ENCODE data around the gene BTBD17.
A peak's percentile ranks its signal among the peaks of the same experiment; 100 is the strongest.
"Not testable (repeated sequence)": the region's sequence is repeated elsewhere in the genome, so short reads cannot be mapped to it uniquely, and the experiment has no call there.

Gene BTBD17, protein sequence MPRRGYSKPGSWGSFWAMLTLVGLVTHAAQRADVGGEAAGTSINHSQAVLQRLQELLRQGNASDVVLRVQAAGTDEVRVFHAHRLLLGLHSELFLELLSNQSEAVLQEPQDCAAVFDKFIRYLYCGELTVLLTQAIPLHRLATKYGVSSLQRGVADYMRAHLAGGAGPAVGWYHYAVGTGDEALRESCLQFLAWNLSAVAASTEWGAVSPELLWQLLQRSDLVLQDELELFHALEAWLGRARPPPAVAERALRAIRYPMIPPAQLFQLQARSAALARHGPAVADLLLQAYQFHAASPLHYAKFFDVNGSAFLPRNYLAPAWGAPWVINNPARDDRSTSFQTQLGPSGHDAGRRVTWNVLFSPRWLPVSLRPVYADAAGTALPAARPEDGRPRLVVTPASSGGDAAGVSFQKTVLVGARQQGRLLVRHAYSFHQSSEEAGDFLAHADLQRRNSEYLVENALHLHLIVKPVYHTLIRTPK

DNA sequence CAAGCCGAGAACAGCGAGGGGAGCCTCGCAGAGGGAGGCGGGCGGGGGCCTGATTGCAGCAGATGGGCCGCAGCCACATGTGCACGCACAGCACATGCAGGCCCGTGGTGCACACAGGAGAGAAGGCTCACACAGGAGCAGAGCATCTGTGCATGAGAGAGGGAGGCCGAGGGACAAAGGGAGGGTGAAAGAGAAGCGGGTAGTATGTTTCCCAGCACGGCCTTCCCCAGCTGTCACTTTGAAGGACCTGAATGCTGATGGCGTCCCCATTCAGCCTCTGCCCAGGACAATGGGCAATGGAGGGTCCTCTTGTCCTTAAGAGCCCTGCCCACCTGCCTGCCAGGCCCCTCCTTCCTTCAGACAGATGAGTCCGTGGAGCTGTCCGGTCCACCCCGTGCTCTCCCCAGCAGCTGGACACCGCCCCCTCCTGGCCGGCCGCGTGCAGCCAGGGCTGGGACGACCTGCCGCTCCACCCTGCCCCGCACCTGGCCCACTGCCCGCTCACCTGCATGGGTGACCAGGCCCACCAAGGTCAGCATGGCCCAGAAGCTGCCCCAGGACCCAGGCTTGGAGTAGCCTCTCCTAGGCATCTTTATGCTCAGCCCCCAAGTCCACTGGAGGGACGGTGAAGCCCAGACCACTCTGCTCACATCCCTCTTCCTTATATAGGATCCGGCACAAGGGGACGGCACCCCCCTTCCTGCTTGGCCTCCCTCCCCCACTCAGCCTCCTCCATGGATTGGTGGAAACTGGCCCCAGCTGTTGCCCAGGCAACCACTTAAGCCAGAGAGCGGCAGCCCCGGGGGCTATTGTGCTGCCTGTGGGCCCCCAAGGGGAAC is at the start of gene BTBD17:
BTBD17 (minus strand) TSS at position 639 of the 839 bp plus-strand sequence; CDS start at position 590, 49 bp downstream.
- peak in 1 of 2 experiments; percentile 12 for DNase-seq

DNA sequence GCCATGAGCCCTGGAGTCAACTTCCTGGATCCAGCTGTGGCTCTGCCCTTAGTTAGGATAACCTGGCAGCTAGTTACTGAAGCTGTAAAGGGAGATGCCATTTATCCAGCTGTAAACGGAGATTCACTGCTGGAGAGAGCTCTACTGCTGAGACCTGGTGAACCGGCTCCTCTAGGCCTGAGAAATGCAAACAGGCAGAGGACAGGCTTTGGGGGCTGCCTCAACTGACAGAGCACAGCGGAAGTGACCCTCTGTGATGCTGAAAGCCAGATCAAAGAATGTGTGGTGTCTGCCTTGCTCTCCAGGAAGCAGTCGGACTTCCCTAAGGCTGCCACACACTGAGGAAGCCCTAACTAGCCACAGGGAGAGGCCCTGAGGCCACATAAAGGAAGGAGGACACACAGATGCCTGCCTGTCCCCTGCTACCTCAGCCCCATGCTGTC is 48.4 kb upstream of the BTBD17 start:
- DNase-seq = no peak

DNA sequence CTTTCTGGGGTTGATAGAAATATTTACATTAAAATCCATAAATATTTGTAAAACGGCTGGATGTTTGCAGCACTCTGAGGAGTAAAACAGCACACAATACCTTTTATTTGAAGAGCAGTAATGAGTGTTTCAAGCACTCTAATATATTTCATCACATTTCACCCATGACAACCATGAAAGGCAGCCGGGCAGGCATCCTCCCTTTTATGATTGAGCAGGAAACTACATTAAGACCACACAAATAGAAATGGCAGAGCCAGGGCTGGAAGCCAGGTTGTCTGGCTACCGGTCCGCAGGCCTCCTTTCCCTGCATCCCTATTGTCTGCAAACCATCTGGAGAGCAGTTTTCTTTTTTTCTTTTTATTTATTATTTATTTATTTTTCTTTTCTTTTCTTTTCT is 47.1 kb upstream of the BTBD17 start:
- DNase-seq = no peak

DNA sequence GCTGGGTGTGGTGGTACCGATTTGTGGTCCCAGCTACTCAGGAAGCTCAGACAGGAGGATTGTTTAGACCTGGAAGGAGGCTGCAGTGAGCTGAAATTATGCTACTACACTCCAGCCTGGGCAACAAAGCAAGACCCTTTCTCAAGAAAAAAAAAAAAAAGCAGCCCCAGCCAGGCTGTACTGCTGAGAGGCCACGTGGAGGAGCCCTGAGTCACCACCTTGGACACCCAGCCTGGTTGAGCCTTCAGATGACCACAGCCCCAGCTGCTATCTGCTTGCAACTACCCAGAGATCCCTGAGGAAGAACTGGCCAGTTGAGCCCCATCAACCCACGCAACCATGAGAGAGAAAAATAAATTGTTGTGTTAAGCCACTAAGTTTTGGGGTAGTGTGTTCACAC is 46.6 kb upstream of the BTBD17 start:
- peak in 1 of 2 experiments; percentile 10 for DNase-seq

DNA sequence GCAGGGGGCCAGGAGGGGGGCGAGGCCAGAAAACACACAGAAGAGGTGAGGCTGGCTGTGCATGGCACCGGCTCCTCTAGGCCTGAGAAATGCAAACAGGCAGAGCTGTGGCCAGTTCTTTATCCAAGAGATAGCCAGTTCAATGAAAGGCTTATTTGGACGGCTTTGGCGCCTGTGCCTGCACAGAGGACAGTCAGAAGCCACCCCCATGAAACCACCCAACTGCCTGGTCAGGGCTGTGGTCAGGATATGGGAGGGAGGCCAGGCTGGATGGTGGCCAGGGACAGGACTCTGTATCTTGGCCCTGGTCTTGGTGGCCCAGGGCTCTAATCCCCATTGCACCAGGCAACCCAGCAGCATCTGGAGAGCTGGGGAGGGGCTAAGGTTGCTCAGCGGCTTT is 45.7 kb upstream of the BTBD17 start:
- no peak for DNase-seq

DNA sequence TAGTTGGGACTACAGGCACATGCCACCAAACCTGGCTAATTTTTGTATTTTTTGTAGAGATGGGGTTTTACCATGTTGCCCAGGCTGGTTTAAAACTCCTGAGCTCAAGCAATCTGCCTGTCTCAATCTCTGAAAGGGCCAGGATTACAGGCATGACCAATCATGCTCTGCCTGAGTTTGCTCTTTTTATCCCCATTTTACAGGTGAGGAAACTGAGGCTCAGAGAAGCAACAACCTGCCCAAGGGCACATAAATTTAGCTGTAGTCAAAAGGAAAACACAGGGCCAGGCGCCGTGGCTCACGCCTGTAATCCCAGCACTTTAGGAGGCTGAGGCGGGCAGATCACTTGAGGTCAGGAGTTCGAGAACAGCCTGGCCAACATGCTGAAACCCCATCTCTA is 43.6 kb upstream of the BTBD17 start:
- DNase-seq = not testable (repeated sequence)

DNA sequence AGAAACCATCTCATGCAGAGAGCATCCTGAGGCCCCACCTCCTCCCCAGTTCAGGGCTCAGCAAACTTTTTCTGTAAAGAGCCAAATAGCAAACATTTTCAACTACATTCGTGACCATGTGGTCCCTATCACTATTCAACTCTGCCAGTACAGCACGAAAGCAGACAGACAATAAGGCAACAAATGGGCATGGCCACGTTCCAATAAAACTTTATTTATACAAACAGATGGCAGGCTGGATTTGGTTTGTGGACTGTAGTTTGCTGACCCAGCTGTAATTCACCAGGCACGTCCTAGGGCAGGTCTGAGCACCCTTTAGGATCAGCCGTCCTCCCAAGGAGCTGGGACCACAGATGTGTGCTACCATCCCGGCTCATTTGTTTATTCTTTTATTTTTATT is 43.1 kb upstream of the BTBD17 start:
- DNase-seq = no peak

DNA sequence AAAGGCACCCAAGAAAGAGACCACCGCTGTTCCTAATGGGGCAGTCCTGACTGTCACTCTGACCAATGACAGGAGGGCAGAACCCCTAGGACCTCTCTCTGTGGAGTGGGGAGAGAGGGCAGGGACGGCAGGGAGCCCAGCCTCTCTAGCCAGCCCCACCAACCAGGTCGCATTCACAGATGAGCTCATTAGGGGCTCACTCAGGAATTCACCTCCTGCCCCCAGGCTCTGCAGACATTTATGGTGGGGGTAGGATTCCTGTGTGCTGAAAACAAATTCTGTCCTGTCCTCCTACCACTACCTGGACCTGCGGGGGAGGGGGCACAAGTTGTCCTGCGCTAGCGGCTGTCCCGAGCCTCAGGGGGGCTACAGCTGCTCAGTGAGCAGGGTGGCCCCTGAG is 42.5 kb upstream of the BTBD17 start:
- no peak for DNase-seq

DNA sequence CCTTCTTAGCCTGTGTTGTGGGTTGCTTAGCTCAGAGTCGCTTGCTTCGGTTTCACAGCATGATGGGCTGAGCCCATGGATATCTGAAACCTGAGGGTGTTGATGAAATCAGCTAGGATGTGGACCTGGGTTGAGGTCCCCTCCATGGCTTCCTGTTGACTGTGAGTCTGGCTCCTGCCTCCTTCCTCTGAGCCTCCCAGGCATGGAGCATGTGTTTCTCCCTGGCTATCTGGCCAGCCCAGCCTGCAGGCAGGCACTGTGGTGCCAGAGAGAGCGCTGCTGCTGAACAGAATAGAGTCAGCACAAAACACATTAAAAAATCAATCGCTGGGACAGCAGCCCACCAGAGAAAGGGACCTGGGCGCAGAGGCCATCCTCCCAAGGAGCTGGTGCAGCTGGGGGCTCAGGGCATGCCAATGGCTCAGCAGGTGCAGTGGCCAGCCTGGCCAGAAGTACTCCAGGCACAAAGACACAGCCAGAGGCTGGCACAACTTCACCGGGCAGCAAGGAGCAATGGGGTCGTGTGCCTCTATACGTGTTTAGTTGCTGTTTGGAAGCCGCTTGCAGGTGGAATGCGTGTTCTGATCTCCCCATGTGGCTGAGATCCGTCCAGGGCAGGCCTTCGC is 42.0 kb upstream of the BTBD17 start:
- no peak for DNase-seq

DNA sequence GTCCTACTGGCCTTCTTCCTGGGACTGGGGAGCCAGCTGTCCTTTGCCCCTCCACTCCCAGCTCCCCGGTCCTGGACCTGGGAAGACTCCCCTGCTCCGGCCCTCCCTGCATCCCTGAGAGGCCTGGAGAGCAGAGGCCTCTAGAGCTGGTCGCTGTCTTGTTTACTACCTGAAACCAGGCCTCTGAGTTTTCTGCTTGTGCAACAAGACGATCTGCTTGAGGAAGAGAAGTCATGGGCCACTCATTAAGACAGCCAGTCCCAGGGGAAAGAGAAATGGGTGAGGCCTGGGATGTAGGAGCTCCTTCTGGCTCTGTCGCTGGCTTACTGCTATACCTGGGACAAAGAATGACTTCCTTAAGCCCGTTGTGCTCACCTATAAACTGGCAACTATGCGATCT is 40.4 kb upstream of the BTBD17 start:
- DNase-seq = no peak

DNA sequence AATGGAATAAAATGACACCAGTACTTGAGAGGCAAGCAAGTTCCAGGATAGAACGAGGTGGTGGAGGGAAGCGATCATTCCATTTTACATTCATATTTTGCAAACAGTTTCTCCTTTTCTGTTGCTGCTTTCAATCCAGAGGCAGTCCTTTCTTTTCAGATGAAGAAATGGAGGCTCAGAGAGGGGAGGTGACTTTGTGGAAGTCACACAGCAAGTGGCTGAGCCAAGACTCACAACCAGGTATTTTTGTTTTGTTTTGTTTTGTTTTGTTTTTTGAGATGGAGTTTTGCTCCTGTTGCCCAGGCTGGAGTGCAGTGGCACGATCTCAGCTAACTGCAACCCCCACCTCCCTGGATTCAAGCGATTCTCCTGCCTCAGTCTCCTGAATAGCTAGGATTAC is 34.9 kb upstream of the BTBD17 start:
- DNase-seq = no peak

DNA sequence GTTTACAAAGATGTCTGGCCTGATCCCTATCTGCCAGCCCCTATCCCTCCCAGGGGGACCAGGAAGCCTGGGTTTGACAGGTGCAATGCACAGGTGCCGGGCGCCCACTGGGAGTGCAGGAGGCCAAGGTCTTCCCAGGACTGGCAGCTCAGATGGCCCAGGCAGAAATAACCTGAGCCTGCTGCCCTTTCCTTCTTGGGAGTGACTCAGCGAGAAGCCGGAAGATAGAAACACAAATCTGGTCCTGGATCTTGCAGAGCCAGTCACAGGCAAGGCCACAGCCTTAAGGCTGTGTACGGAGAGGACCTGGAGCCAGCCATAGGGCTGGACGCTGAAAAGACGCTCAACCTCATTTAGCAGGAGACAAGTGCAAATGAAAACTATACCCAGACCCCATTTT is 33.3 kb upstream of the BTBD17 start:
- no peak for DNase-seq

DNA sequence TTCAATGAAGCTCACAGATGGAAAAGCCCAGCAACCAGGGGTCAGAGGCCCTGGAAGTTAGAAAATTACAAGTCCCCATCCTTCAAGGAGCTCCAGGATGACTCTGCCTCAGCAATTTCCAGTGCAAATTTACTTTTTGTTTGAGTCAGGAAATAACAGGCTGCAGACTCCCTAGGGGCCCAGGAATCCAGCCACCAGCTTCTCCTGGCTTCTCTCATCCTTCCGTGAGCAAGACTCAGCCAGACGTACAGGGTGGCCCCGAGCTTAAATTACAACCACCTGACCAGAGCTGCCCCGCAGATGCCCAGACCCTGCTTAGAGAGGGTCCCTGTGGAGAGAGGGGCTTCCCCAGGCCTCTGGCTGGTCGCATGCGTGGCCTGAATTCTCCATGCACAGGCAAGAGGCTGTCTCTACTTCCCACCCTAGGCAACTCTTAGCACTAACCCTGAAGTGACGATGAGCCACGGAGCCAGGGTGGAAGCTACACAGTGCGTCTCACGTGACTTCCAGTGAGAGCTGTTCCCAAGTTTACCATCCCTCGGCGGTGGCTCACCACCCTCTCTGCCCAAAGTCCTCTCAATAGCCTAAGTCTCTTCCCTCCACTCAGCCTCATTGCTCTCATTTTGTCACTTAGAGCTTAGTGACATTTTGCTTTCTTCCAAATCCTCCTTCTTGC is 32.7 kb upstream of the BTBD17 start:
- no peak for DNase-seq

DNA sequence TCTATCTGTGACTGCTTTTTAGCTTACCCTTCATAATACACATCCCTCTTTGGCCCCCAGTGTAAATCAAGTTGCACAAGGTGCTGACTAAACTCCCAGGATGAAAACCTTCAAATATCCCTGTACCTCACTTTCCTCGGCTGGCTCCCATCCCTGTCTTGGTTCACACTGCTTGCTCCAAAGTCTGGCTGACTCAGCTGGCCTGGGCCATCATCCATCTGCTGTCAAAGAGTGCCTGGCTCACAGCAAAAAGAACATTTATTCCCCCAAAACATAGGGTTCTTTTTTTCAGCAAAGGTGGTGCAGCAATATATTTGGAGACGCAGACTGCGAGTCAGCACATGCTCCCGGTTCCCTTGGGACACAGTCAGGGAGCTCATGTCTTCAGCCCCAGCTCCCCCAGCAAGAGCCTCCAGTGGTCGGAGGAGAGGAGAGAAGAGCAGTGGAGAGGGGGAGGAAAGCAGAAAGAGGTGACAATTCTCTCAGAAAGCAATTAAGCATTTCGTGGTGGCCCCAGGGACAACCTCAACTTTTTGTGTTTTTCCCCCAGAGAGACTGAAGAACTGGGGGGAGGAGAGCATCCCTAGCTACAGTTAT is 31.8 kb upstream of the BTBD17 start:
- DNase-seq = no peak

DNA sequence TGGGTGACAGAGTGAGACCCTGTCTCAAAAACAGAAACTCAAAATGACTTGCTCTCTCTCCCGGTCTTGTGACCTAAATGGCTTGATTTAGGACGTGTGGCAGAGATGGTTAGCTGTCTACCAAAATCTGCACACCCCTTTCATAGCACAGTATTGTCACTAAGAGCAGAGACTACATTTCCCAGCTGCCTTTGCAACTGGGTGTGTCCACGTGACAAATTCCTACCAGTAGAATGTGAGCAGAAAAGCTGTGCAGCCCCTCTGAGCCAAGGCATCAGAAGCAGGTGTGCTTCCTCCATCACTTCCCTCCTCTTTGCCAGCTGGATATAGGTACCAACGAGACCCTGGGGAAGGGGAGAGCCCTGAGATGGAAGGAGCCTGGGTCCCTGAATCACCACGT is 31.2 kb upstream of the BTBD17 start:
- no peak for DNase-seq

DNA sequence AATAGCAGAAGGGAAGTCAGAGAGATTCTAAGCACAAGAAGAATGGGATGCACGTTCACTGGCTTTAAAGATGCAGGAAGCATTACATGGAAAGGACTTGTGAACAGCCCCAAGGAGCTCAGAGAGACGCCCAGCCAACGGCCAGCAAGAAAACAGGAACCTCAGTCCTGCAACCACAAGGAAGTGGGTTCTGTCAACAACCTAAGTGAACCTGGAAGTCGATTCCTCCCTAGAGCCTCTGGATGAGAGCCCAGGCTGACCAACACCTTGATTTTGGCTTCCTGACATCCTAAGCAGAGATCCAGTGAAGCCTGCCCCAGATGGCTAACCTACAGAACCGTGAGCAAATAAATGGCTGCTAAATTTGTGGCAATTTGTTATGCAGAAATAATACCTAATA is 30.1 kb upstream of the BTBD17 start:
- no peak for DNase-seq

DNA sequence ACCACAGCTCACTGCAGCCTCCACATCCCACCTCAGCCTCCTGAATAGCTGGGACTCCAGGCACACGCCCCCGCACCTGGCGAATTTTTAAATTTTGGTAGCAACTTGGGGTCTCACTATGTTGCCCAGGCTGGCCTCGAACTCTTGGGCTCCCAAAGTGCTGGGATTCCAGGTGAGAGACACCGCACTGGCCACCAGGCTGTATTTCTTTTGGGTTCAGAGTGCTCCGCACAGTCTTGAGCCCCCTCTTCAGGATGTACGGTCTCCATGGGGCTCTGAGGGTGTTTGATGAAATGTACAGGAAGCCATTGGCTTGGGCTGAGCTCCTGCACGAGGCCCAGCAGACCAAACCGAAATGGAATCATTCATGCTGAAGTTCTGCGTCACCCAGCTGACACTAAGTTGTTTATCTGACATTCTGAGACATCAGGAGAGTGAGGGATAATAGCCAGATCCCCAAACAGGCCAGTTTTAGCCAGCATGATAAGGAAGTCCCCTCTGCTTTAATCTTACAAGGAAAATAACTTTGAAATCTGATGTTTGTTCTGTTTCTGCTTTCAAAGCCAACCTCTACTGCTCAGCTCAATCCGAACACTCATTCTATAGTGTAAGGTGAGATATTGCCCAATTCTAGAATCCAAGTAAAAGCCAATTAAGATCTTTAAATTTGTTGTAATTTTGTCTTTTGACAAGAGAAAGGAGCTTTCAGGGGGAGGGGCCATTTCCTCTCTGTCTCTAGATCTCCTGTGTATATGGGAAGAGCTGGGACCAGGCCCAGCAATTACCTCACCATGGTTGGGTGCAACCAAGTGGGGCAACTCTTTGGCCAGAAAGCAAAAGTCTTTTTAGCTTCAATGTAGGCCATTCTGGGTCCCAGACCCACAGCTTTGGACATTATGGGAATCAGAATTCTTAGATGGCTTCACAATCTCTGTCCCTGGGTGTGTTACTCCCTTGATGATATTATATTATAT is 29.3 kb upstream of the BTBD17 start:
- no peak for DNase-seq

DNA sequence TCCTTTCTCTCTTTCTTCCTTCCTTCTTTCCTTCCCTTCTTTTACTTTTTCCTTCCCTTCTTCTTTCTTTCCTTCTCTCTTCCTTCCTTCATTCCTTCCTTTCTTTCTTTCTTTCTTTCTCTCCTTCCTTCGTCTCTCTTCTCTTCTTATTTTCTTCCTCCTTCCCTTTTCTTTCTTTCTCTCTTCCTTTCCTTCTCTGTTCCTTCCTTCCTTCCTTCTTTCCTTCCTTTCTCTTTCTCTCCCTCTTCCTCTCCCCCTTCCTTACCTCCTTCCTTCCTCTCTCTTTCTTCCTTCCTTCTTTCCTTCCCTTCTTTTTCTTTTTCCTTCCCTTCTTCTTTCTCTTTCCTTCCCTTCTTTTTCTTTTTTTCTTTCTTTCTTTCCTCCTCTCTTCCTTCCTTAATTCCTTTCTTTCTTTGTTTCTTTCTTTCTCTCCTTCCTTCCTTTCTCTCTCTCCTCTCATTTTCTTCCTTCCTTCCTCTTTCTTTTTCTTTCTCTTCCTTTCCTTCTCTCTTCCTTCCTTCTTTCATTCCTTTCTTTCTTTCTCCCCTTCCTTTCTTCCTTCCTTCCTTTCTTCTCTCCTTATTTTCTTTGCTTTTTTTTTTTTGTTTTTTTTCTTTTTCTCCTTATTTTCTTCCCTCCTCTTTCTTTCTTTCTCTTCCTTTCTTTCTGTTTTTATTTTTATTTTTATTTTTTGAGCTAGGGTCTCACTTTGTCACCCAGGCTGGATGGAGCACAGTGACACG is 28.4 kb upstream of the BTBD17 start:
- DNase-seq = no peak

DNA sequence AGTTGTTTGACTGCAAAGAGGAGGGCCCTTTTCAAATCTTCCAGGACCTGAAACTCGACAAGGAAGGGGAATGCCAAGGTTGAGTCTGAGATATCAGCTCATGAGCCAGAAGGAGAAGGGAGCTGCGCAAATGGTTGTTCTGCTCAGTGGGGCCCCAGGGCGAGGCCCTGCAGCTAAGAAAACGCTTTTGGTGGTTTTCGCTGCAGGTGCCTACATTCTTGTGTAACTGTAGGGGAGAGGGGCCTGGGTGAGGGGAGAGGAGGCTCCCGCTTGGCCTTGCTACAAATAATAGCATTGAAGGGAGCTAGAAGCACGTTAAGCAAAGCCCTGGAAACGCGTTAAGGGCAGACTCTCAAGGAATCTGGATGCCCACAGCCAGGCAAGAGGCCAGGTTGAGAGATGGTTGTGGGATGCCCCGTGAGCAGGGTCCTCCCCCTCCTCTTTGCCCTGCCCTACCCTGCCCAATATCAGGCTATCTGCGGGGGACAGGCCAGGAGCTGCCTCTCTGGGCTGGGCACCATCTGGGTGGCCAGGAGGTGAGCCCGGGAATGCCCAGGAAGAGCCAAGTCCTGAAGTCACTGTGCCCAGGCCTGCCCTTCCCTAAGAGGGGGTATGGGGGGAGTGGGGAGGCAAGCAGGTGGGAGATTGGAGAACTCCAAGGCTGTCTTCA is 27.6 kb upstream of the BTBD17 start:
- no peak for DNase-seq
